GM23338 (cell line): ENCODE data around the gene MAGED4B. TPM values are rescaled to one million over a fixed set of nuclear protein-coding genes. Genes with fewer than 3 reads are reported as not detected.
"Not testable (repeated sequence)": the region's sequence is repeated elsewhere in the genome, so short reads cannot be mapped to it uniquely, and the experiment has no call there.

ENCODE experiments used
- ATAC-seq: fragments of 200-7000 bp; cut with Tn5 transposase; 3 replicates; pipeline ENCODE4 v1.9.1; 2020
- DNase-seq: peaks from one replicate; pipeline ENCODE4 v3.0.0-alpha.2; 2015; ENCODE audit warnings: low spot score
- H2AFZ ChIP-seq: fragments of 200-600 bp; sonication (generic); 2 replicates; pipeline ENCODE4 v1.8.0; 2016; ENCODE audit warnings: antibody characterized with exemption, mild to moderate bottlenecking, moderate library complexity
- H3F3A ChIP-seq: fragments of 200-600 bp; sonication (generic); replicated peaks from 2 replicates; pipeline ENCODE4 v1.8.0; 2017; ENCODE audit warnings: antibody characterized with exemption, mixed run types, low read depth
- H3K27ac ChIP-seq: fragments of 200-600 bp; sonication (generic); 2 replicates; pipeline ENCODE4 v1.6.1; 2016; ENCODE audit warnings: low read depth
- H3K27me3 ChIP-seq: fragments of 200-600 bp; sonication (generic); 2 replicates; pipeline ENCODE4 v1.8.0; 2016; ENCODE audit warnings: mild to moderate bottlenecking, mixed run types, moderate library complexity; ENCODE audit not compliant: insufficient read depth
- H3K36me3 ChIP-seq: fragments of 200-600 bp; sonication (generic); 2 replicates; pipeline ENCODE4 v1.8.0; 2016; ENCODE audit warnings: mild to moderate bottlenecking; ENCODE audit not compliant: insufficient read depth
- H3K4me1 ChIP-seq: fragments of 200-600 bp; sonication (generic); 2 replicates; pipeline ENCODE4 v1.8.0; 2016; ENCODE audit warnings: mild to moderate bottlenecking, moderate library complexity; ENCODE audit not compliant: insufficient read depth
- H3K4me2 ChIP-seq: fragments of 200-600 bp; sonication (generic); 2 replicates; pipeline ENCODE4 v1.7.1; 2017; ENCODE audit warnings: mixed run types
- H3K4me3 ChIP-seq: fragments of 200-600 bp; sonication (generic); 2 replicates; pipeline ENCODE4 v1.6.1; 2016; ENCODE audit warnings: mixed run types
- H3K79me2 ChIP-seq: fragments of 200-600 bp; sonication (generic); replicated peaks from 2 replicates; pipeline ENCODE4 v1.8.0; 2017; ENCODE audit warnings: mild to moderate bottlenecking; ENCODE audit not compliant: insufficient read depth
- H3K9me2 ChIP-seq: fragments of 200-600 bp; sonication (generic); 2 replicates; pipeline ENCODE4 v1.8.0; 2017; ENCODE audit not compliant: insufficient read depth
- H4K20me1 ChIP-seq: fragments of 200-600 bp; sonication (generic); replicated peaks from 2 replicates; pipeline ENCODE4 v1.8.0; 2017; ENCODE audit warnings: mild to moderate bottlenecking; ENCODE audit not compliant: insufficient read depth
- H3K27ac Mint-ChIP-seq: 2 replicates; pipeline ENCODE4 v1.8.0; 2020; ENCODE audit warnings: inconsistent platforms, mild to moderate bottlenecking, moderate library complexity, mixed read lengths
- H3K27me3 Mint-ChIP-seq: 3 replicates; pipeline ENCODE4 v1.8.0; 2022; ENCODE audit warnings: low read depth, mild to moderate bottlenecking, moderate library complexity, mixed read lengths, inconsistent platforms; ENCODE audit not compliant: insufficient read depth, poor library complexity
- H3K36me3 Mint-ChIP-seq: 3 replicates; pipeline ENCODE4 v1.8.0; 2021; ENCODE audit warnings: low read depth, mild to moderate bottlenecking, inconsistent platforms, moderate library complexity, mixed read lengths
- H3K4me1 Mint-ChIP-seq: 3 replicates; pipeline ENCODE4 v1.8.0; 2020; ENCODE audit warnings: mild to moderate bottlenecking, inconsistent platforms, mixed read lengths
- H3K4me3 Mint-ChIP-seq: 3 replicates; pipeline ENCODE4 v1.8.0; 2021; ENCODE audit warnings: moderate library complexity, mild to moderate bottlenecking, inconsistent platforms, mixed read lengths
- H3K9me3 Mint-ChIP-seq: 3 replicates; pipeline ENCODE4 v1.8.0; 2020; ENCODE audit warnings: moderate library complexity, mild to moderate bottlenecking, inconsistent platforms, mixed read lengths
- JUNB ChIP-seq: IDR thresholded peaks from one replicate; pipeline ENCODE4 v1.6.1; 2016; ENCODE audit warnings: antibody characterized with exemption; ENCODE audit not compliant: unreplicated experiment
- ZNF114 ChIP-seq: fragments of 250-450 bp; sonication (Bioruptor Pico); IDR thresholded peaks from 2 replicates; pipeline ENCODE4 v1.5.0; 2020; ENCODE audit warnings: mild to moderate bottlenecking, moderate library complexity
- ZNF331 ChIP-seq: fragments of 250-450 bp; sonication (Bioruptor Pico); IDR thresholded peaks from 2 replicates; pipeline ENCODE4 v1.5.0; 2020; ENCODE audit warnings: low read depth, mild to moderate bottlenecking, moderate library complexity
- long read RNA-seq: library from polyadenylated mRNA; unstranded; transcript quantifications from one replicate; pipeline ENCODE4 v2.0.0, GENCODE V29; 2020; ENCODE audit not compliant: unreplicated experiment
- polyA plus RNA-seq: library from polyadenylated mRNA; unstranded; fragments of >200 nt; fragmentation: Nextera tagmentation; extraction: Ambion mirVana; gene quantifications from 2 replicates; pipeline ENCODE4 v1.2.1, GENCODE V29; 2016
- total RNA-seq: library from RNA; depleted of rRNA; stranded (reverse); fragments of >200 nt; shearing (Covaris generic); gene quantifications from 2 replicates; pipeline ENCODE4 v1.2.3, GENCODE V29; 2014; rRNA removed
- TF ChIP-seq, protein P1 (sequence below): IDR thresholded peaks from 2 replicates; pipeline ENCODE4 v1.6.1; 2016; ENCODE audit warnings: antibody characterized with exemption

The MAGED4B gene, protein sequence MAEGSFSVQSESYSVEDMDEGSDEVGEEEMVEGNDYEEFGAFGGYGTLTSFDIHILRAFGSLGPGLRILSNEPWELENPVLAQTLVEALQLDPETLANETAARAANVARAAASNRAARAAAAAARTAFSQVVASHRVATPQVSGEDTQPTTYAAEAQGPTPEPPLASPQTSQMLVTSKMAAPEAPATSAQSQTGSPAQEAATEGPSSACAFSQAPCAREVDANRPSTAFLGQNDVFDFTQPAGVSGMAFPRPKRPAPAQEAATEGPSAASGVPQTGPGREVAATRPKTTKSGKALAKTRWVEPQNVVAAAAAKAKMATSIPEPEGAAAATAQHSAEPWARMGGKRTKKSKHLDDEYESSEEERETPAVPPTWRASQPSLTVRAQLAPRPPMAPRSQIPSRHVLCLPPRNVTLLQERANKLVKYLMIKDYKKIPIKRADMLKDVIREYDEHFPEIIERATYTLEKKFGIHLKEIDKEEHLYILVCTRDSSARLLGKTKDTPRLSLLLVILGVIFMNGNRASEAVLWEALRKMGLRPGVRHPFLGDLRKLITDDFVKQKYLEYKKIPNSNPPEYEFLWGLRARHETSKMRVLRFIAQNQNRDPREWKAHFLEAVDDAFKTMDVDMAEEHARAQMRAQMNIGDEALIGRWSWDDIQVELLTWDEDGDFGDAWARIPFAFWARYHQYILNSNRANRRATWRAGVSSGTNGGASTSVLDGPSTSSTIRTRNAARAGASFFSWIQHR
- total RNA-seq (63.8 and 79.8 TPM in 2 replicates), polyA plus RNA-seq (145 and 157 TPM in 2 replicates)
- long read RNA-seq, transcript MAGED4B-201 (13 exons, 2,578 nt) = major isoform, 13 of 23 reads
- long read RNA-seq, partial matches to known transcripts = 3 of 23 reads
- long read RNA-seq, other reads (novel, unspliced or antisense) = 4 of 23 reads

DNA sequence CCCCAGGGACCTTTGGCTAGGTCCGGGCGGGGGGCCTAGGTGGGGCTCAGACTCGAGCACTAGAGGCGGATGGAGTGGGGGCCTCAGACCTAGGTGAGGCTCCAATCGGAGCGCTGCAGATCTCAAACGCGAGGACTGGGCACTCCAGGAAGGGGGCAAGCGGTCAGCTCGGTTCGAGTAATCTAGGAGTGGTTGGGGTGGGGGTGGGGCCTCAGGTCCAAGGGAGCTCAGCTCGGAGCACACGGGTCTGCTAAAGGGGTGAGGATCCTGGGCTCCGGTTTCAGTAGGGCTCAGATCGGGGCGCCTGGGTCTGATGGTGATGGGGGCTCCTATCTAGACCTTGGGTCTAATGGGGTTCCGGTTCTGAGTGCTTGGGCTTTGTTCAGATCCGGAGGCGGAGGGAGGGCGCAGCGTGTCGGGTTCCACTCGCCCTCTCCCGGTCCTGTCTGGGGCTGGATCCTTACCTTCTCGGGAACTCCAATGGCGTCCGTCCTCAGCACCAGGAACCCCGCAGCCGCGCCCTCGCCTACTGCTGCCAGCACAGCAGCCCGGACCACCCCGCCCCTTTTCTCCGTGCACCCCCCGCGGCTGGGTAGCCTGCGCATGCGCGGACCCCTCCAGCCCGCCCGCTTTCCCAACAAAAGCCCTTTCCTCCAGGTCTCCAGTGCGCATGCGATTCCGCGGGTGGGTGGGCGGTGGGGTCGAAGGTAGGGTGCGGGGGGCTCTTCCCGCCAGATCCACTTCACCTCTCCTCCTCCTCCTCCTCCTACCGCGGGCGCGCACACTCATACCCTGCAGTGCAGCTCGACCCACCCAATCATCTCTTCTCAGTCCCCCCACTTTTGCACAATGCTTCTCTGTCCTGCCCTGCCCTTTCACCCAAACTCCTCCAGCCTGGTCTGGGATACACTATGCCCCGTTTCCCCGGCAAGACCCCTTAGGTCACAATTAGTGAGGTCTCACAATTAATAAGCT lies at the start of gene MAGED4B:
MAGED4B (minus strand) TSS at position 518 of the 975 bp plus-strand sequence. CDS start 1,011 bp downstream, outside the sequence.
- H3K4me2 ChIP-seq, DNase-seq, H3K27ac ChIP-seq, H3F3A ChIP-seq, H3K4me1 Mint-ChIP-seq, H3K36me3 ChIP-seq, H3K36me3 Mint-ChIP-seq, H3K4me3 Mint-ChIP-seq, H4K20me1 ChIP-seq, H3K27me3 Mint-ChIP-seq, H3K4me3 ChIP-seq, H3K27me3 ChIP-seq, H3K27ac Mint-ChIP-seq, H3K9me3 Mint-ChIP-seq, H3K79me2 ChIP-seq, H2AFZ ChIP-seq, H3K4me1 ChIP-seq, H3K9me2 ChIP-seq: not testable (repeated sequence)
- peak; percentile 87 for ATAC-seq

GRCh38 chrX:52118262-52118661 lies 49.3 kb upstream of the MAGED4B start:
- no peak overlapping the region for H3K4me2 ChIP-seq
- H4K20me1 ChIP-seq = no peaks in the 10 kb centered on the region
- no peaks in the 10 kb centered on the region for H3K4me1 ChIP-seq
- H3K9me3 Mint-ChIP-seq = no peaks in the 10 kb centered on the region; the same call in 2 of the 3 replicates
- H3K36me3 Mint-ChIP-seq = no peaks in the 10 kb centered on the region
- H3K27ac ChIP-seq = no peak overlapping the region
- H3K27me3 ChIP-seq = no peaks in the 10 kb centered on the region
- no peaks in the 10 kb centered on the region for H3K36me3 ChIP-seq
- no peak for DNase-seq
- no peak overlapping the region for H3K4me3 Mint-ChIP-seq
- H3F3A ChIP-seq = no peaks in the 10 kb centered on the region
- H3K9me2 ChIP-seq = no peaks in the 10 kb centered on the region
- H3K27me3 Mint-ChIP-seq = peaks cover 2% of the 10 kb centered on the region
- H3K27ac Mint-ChIP-seq = no peak overlapping the region
- no peaks in the 10 kb centered on the region for H3K79me2 ChIP-seq
- H2AFZ ChIP-seq = no peak overlapping the region
- no peak overlapping the region for H3K4me3 ChIP-seq
- H3K4me1 Mint-ChIP-seq = no peaks in the 10 kb centered on the region
- no peak for ATAC-seq
- no peak for TF ChIP-seq ZNF331 (CRISPR knock-in tag)
- TF ChIP-seq, protein P1, sequence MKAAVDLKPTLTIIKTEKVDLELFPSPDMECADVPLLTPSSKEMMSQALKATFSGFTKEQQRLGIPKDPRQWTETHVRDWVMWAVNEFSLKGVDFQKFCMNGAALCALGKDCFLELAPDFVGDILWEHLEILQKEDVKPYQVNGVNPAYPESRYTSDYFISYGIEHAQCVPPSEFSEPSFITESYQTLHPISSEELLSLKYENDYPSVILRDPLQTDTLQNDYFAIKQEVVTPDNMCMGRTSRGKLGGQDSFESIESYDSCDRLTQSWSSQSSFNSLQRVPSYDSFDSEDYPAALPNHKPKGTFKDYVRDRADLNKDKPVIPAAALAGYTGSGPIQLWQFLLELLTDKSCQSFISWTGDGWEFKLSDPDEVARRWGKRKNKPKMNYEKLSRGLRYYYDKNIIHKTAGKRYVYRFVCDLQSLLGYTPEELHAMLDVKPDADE = no peak
- no peak for TF ChIP-seq ZNF114 (CRISPR knock-in tag)
- no peak for TF ChIP-seq JUNB
